HG03521 (cell line): ENCODE results near the gene PTPRCAP.
A peak's percentile ranks its signal among the peaks of the same experiment; 100 is the strongest.

Source experiments
- ATAC-seq: cut with Tn5 transposase; IDR thresholded peaks from one replicate; pipeline ENCODE4 v1.9.1; 2021; ENCODE audit warnings: mild to moderate bottlenecking, moderate library complexity; ENCODE audit not compliant: unreplicated experiment

Gene PTPRCAP

DNA sequence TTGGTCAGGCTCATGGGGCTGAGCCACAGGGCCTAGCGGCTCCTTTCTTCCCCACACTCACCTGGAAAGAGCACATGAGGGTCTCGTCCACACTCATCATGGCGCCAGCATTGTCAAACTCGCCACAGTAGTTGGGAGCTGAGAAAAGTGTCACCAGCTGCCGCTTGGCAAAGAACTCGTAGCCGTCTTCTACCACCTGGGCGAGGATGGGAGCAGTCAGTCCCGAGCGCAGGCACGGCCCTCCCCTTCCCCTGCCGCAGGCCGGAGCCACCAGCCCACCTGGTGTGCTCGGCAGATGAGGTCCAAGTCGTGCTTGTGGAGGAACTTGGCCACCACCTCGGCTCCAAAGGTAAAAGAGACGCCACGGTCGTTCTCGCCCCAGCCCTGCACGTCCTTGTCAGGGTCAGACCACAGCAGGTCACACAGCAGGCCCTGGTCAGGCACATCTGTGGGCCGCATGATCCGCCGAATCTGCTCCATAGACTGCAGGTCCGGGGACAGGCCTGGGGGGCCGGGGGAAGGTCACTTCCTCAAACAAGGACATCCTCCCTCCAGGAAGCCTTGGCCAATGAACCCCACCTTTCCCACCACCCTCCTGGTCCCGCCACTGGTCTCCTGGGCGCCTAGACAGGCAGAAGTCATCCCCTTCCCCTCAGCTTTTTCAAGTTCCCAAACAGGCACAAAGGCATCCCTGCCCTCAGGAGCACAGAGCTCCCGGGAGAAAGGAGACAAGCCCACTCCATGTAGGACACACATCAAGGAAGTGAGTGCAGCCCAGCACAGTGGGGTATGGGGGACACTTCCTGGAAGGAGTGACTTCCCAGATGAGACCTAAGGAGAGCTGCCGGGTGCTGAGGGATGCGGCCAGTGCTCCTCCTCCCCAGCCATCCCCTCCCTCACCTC is 38.6 kb downstream of the PTPRCAP start:
- no peak for ATAC-seq

DNA sequence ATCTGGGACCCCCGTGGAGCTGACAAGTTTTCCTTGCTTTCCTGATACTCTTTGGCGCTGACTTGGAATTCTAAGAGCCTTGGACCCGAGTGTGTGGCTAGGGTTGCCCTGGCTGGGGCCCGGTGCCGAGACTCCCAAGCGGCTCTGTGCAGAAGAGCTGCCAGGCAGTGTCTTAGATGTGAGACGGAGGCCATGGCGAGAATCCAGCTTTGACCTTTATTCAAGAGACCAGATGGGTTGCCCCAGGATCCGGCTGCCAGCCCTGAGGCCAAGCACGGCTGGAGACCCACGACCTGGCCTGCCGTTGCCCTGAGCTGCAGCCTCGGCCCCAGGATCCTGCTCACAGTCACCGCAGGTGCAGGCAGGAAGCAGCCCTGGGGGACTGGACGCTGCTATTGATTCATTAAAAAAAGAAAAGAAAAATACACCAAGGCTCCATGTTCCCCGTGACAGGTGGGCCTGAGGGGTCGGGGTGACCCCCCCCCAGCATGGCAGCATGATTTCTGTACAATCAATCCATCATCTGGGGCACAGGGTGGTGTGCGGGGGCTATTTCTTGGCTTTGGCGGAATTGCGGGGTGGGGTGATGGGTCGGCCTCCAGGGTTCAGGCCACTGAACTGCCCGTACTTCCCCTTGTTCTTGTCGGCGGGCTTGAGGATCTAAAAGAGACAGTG is 39.4 kb downstream of the PTPRCAP start:
- ATAC-seq, result no peak

- ATAC-seq, result no peak
These were observed 39.9 kb downstream of the PTPRCAP start for GRCh38 chr11:67397536-67397935.

GRCh38 chr11:67396587-67397389 is 40.7 kb downstream of the PTPRCAP start:
- no peak for ATAC-seq

DNA sequence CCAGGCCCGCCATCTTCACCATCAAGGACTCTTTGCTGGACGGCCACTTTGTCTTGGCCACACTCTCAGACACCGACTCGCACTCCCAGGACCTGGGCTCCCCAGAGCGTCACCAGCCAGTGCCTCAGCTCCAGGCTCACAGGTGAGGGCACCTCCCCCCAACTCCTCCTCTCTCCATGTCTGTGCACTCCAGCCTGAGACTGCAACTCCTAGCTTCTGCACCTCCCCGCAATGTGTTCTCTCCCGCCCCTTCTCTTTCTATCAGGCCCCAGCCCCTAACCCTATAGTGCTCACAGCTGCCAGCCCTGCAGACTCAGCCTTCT is 41.3 kb downstream of the PTPRCAP start:
- no peak for ATAC-seq

DNA sequence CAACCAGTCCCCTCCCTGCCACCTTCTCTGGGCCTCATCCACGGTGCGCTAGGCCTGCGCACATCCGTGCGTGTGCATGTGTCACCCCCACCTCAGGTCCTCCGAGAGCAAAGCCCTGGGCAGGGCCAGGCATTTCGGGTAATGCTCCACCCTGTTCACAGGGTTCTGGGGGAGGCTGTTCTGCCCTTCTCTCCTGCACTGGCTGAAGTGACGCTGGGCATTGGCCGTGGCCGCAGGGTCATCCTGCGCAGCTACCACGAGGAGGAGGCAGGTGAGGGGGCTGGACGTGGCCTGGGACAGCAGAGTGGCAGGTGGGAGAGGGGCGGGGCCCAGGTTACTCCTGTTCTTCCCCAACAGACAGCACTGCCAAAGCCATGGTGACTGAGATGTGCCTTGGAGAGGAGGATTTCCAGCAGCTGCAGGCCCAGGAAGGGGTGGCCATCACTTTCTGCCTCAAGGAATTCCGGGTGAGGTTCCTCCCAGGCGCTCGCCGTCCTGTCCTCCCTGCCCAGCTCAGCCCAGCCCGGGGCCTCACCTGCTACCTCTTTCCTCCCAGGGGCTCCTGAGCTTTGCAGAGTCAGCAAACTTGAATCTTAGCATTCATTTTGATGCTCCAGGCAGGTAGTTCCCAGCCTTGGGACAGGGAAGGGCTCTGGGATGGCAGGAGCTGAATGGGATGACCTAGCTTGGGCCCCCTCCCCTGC is 41.8 kb downstream of the PTPRCAP start:
- ATAC-seq, result no peak

- ATAC-seq, result no peak
These were observed 43.5 kb downstream of the PTPRCAP start for GRCh38 chr11:67393990-67394389.

GRCh38 chr11:67393437-67393836 is 44.0 kb downstream of the PTPRCAP start:
- no peak for ATAC-seq

DNA sequence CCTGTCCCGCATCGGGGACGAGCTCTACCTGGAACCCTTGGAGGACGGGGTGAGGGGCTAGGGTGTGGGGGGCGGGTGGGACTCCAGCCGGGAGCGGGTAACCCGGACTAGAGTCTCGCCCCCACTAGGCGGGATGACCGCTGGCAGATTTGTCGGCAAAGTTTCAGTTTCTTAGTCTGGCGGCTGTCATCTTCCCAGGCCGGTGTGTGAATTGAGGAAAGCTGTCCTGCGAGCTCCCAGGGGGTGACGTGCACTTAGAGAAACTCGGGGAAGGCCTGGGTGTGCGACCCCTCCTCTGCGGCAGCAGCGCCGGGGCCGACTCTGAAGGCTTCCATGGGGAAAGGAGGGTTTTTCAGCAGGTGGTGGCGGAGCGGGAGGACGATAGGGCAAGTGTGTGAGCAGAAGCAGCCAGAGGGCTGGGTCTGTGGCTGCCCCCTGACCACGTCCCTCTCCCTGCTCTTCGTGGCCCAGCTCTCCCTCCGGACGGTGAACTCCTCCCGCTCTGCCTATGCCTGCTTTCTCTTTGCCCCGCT is 45.2 kb downstream of the PTPRCAP start:
- ATAC-seq, result no peak

DNA sequence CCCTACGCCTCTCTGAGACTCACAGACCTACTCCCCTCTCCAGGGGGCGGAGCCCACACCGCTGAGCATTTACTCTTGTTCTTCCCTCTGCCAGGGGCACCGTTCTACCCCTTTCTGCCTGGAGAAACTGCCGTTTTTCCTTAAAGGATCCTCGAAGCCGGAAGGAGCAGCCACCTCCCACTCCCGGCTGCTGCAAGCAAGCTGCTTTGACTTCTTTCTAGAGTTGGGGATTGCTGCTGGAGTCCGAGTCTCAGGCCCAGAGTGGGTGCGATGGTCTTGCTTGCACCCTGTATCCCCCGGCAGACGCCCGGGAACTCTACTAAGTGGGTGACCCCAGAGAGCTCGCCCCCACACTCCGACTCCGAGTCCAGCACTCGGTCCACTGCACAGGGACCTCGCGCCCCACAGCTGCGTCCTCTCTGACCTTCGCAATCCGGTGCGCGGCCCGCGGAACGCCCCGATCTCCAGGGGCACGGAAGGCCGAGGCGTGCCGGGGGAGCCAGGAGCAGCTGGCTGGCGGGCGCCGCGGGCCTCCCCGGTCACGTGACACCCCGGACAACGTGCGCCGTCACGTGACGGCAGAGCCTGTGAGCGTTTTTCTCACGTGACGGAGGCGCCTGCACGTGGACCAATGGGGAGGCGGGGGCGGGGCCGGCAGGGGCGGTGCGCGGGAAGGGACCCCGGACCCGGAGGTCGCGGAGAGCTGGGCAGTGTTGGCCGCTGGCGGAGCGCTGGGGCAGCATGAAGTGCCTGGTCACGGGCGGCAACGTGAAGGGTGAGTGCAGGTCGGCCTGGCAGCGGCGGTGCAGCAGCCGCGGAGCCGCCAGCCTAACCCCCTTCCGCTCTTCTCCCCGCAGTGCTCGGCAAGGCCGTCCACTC is 45.9 kb downstream of the PTPRCAP start, which contains the start of gene RAD9A:
TSS of gene RAD9A (plus strand) at position 683 of the 879 bp plus-strand sequence. CDS start at position 742, 59 bp downstream.
- ATAC-seq, result peak; percentile 65

DNA sequence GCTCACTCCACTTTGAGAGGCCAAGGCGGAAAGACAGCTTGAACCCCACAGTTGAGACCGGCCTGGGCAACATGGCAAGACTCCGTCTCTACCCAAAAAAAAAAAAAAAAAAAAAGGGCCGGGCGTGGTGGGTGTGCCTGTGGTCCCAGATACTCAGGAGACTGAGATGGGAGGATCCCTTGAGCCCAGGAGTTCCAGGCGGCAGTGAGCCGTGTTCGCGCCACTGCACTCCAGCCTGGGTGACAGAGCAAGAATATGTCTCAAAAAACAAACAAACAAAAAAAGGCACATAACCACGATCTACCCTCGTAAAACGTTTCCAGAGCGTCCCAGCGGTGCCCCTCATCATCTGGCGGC is 46.6 kb downstream of the PTPRCAP start:
- no peak for ATAC-seq

- no peak for ATAC-seq
These were observed 48.0 kb downstream of the PTPRCAP start for GRCh38 chr11:67389477-67389876.

DNA sequence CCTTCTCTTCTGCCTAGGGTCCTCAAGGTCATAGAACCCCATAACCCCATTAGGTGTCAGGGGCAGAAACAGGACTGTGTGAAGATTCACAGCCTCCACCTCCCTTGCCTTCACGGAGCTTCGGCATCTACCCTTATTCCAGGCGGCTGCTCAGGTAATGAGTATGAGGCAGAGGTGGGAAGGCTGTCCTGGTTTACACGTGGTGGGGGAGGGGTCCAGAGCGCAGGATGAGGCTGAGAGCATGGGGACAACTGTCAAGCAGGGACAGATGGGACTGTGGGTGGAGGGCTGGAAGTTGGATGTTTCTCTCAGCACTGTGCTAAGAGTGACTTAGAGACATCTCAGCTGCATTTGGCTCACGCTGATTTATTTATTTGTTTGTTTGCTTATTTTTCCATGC is 50.0 kb downstream of the PTPRCAP start:
- no peak for ATAC-seq

GRCh38 chr11:67387069-67387468 is 50.4 kb downstream of the PTPRCAP start:
- ATAC-seq, result no peak
